Loucy (cell line): ENCODE measurements around the gene SMC1B.

ENCODE experiments used
- EZH2phosphoT487 ChIP-seq: fragments of 200-600 bp; IDR thresholded peaks from 2 replicates; pipeline ENCODE4 v1.6.1; 2018; ENCODE audit warnings: antibody characterized with exemption, mild to moderate bottlenecking, moderate library complexity, borderline replicate concordance
- TF ChIP-seq, protein P1 (sequence below): fragments of 200-600 bp; sonication (generic); conservative IDR thresholded peaks from 2 replicates; pipeline ENCODE4 v1.5.1; 2014; ENCODE audit warnings: mild to moderate bottlenecking, antibody characterized with exemption, low read length

DNA sequence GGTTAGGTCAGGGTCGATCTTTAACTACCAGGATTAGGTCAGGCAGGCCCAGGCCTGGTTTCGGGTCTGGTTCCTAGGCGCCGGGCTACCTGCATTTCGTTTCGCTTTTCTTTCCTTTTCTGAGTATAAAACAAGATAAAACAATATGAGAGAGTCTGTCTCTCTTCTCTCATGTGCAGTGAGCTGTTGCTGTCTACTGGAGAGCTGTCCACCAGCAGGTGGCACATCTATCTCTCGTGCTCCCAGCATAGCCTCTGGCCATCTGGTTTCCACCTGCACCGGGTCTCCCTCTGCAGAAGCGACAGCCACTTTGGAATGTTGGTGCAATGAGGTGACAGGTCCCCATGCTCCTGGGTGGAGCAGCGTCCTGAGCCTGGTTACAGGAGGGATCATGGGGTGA, 27.7 kb upstream of the SMC1B start:
- TF ChIP-seq, protein P1, sequence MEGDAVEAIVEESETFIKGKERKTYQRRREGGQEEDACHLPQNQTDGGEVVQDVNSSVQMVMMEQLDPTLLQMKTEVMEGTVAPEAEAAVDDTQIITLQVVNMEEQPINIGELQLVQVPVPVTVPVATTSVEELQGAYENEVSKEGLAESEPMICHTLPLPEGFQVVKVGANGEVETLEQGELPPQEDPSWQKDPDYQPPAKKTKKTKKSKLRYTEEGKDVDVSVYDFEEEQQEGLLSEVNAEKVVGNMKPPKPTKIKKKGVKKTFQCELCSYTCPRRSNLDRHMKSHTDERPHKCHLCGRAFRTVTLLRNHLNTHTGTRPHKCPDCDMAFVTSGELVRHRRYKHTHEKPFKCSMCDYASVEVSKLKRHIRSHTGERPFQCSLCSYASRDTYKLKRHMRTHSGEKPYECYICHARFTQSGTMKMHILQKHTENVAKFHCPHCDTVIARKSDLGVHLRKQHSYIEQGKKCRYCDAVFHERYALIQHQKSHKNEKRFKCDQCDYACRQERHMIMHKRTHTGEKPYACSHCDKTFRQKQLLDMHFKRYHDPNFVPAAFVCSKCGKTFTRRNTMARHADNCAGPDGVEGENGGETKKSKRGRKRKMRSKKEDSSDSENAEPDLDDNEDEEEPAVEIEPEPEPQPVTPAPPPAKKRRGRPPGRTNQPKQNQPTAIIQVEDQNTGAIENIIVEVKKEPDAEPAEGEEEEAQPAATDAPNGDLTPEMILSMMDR = peak; percentile 84
- TF ChIP-seq EZH2phosphoT487 = no peak
